Choroid plexus epithelial cell (primary cell): Measurements from ENCODE around the gene GPATCH2.

ENCODE experiments used
- DNase-seq: peaks from one replicate; pipeline ENCODE4 v3.0.0-alpha.2; 2010; ENCODE audit warnings: low read depth
- H3K4me3 ChIP-seq: 2 replicates; pipeline ENCODE4 v1.5.1; 2011; ENCODE audit warnings: low read depth, mild to moderate bottlenecking, control low read depth, low read length, moderate library complexity
- TF ChIP-seq, protein P1 (sequence below): conservative IDR thresholded peaks from 2 replicates; pipeline ENCODE4 v1.5.1; 2011; ENCODE audit warnings: low read depth, mild to moderate bottlenecking, control low read depth, inconsistent platforms, low read length, moderate library complexity

The GPATCH2 gene

DNA sequence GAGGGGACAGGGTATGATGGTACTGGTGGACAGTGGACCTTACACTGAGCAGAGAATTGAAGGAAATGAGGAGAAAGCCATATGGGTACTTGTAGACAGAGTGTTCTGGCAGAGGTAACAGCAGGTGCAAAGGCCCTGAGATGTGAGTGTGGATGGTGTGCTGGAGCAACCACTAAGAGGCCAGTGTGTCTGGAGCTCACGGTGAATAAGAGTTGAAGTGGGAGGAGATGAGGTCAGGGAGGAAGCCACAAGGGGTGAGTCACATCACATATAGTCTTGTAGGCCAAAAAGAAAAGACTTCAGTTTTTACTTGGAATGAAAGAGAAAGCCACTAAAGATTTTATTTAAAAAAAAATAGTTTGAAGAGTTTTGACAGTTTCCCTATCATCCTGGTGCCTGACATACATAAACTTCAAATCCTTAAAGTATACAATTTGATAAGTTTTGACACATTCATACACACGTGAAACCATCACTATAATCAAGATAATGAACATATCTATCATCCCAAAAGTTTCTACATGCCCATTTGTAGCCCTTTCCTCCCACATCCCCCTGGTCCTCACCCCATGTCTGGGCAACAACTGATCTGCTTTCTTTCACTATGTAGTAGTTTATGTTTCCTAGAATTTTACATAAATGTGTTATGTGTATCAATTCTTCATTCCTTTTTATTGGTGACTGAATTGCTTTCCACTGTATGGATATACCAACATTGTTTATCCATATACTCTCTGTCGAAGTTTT, 148.4 kb downstream of the GPATCH2 start:
- DNase-seq = peak; percentile 91
- no peak overlapping the region for H3K4me3 ChIP-seq
- TF ChIP-seq, protein P1, sequence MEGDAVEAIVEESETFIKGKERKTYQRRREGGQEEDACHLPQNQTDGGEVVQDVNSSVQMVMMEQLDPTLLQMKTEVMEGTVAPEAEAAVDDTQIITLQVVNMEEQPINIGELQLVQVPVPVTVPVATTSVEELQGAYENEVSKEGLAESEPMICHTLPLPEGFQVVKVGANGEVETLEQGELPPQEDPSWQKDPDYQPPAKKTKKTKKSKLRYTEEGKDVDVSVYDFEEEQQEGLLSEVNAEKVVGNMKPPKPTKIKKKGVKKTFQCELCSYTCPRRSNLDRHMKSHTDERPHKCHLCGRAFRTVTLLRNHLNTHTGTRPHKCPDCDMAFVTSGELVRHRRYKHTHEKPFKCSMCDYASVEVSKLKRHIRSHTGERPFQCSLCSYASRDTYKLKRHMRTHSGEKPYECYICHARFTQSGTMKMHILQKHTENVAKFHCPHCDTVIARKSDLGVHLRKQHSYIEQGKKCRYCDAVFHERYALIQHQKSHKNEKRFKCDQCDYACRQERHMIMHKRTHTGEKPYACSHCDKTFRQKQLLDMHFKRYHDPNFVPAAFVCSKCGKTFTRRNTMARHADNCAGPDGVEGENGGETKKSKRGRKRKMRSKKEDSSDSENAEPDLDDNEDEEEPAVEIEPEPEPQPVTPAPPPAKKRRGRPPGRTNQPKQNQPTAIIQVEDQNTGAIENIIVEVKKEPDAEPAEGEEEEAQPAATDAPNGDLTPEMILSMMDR = no peak

DNA sequence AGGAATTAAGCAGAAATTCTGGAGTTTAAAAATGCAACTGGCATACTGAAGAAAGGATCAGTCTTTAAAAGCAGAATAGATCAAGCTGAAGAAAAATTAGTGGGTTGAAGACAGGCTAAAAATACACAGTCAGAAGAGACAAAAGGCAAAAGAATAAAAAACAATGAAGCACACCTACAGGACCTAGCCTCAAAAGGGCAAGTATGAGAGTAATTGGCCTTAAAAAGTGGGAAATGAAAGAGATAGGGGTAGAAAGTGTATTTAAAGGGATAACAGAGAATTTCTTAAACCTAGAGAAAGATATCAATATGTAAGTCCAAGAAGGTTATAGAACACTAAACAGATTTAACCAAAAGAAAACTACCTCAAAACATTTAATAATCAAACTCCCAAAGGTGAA, 152.4 kb downstream of the GPATCH2 start:
- TF ChIP-seq, protein P1 = no peak
- DNase-seq = no peak
- no peak overlapping the region for H3K4me3 ChIP-seq

DNA sequence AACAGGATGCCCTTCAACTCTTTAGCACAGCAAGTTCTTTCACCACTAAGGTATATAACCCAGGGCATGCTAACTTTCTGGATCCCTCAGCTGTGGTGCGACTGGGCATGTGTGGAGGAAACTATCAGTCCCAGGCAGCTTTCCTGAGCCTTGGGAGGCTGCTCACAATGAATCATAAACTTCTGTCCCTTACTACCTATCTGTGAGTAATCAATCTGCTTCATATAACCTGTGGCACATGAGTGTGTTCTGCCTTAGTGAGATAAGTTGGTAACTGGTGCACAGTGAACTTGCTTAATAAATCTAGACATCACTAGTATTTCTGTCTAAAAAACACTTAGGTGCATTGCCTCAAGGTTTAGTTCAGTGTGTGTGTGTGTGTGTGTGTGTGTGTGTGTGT, 158.0 kb downstream of the GPATCH2 start:
- no peak overlapping the region for H3K4me3 ChIP-seq
- no peak for DNase-seq
- TF ChIP-seq, protein P1 = no peak

DNA sequence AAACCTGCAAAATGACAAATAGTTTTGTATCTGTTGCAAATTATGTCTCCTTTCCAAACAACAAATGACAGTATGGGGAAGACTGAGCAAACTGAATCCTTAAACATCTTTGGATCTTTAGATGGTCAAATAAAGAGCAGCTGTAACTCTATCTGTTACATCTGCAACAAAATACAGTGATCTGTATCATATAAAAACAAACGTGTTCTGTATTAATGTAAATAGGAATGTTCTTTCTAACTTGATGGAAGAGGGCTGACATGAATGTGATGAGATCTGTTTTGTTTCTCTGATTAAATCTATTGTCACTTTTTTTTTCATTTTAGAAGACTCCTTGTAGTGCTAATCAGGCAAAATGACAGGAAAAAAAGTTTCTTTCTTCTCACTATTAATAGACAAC, 159.5 kb downstream of the GPATCH2 start:
- DNase-seq = no peak
- TF ChIP-seq, protein P1 = no peak
- no peak overlapping the region for H3K4me3 ChIP-seq

DNA sequence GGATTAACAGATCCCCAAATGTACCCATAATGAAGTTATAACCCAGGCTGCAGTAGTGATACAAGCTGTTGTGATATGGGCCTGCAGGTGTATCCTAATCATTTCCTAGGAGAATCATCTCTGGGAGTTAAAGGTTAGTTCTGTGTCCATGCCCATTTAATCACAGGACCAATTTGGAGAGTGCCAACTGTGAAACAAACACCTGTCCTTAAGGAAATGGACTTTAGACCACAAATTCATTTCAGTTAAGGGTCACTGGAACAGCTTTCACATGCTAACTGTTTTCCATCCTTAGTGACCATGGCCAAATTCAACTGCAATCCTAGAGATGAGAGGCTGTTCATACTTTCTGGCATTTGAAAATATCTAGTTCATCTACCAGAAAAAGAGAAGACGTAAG, 160.9 kb downstream of the GPATCH2 start:
- no peak for DNase-seq
- no peak overlapping the region for H3K4me3 ChIP-seq
- TF ChIP-seq, protein P1 = no peak

DNA sequence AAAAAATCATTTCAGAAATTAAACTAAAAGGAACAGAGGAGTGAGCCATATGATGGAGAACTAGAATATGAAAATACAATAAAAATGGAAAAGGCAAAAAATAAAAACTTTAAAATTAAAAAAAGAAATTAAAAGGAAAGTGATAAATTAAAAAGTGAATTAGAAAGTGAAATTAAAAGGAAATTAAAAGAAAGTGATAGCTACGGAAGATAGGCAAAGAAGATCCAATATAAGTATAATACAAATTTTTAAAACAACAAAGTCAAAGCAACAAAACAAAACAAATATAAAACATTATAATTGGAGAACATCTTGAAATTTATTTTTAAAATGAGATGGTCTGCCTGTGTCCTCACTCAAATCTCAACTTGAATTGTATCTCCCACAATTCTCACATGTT, 165.8 kb downstream of the GPATCH2 start:
- no peak for DNase-seq
- H3K4me3 ChIP-seq = no peak overlapping the region
- TF ChIP-seq, protein P1 = no peak

DNA sequence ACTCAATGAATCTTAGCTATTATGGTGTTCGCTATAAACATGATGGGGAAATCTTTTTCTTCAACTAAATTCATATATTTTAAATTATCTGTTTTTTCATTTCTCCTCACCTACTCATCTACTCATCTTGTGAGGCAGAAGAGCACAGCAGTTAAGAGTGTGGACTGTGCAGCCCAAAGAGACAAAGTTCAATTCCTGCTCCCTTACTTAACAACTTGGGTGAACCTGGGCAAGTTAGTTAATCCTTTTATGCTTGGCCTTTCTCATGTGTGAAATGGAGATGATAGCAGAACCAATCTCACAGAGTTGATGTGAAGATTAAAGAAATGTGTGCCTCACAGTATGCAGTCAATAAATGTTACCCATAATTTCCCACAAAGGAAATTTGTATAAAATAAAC, 168.2 kb downstream of the GPATCH2 start:
- TF ChIP-seq, protein P1 = no peak
- no peak overlapping the region for H3K4me3 ChIP-seq
- no peak for DNase-seq
